ENCODE data around the gene ATP8B4.

The ATP8B4 gene

GRCh38 chr15:50059883-50060282 is 59.1 kb downstream of the ATP8B4 start:
- DNase-seq (ENCODE audit: low read depth), result peak; percentile 40

DNA sequence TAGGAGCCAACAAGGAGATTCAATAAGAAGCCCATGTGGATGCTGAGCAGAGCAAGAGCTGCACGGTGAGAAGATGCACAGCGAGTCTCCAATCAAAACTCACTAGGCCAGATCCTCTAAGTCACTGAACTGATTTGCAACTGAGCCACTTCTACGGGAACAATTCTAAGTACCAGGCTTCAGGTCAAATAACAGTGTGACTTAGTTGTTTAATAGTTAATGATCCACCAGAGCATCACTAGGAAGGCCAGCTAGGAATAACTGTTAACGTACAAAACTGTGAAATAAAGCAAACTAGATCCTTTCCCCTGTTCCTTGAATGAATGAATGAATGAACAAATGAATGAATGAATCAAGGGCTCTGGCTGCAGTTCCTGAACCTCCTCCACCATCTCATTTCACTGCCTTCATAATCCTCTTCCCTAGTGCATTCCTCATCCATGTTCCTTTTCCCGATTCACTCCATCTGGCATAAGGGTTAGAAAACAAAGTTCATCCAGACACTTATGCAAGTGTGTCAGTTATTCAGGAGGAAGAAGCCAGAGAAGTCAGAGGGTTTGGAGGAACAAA is 59.7 kb downstream of the ATP8B4 start:
- DNase-seq (ENCODE audit: low read depth), result no peak

- DNase-seq (ENCODE audit: low read depth), result no peak
Observed at GRCh38 chr15:50057905-50058639, 61.0 kb downstream of the ATP8B4 start.

DNA sequence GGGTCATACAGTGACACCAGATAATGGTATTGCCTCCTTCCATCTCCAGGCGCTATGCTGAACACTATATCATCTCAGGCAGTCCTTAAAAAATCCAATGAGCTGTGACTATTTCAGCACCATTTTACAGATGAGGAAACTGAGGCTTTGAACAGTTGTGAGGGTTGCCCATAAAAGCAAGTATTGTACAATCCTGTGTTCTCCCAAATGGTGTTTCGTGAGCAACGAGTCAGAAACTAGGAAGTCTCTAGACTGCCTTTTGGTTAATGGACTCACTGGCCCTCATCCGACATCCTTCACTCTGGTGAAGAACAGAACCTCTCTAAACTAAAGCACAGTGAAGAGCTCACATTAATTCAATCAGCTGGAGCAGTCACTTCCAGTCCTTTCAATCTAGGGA is 61.8 kb downstream of the ATP8B4 start:
- no peak for DNase-seq (ENCODE audit: low read depth)

DNA sequence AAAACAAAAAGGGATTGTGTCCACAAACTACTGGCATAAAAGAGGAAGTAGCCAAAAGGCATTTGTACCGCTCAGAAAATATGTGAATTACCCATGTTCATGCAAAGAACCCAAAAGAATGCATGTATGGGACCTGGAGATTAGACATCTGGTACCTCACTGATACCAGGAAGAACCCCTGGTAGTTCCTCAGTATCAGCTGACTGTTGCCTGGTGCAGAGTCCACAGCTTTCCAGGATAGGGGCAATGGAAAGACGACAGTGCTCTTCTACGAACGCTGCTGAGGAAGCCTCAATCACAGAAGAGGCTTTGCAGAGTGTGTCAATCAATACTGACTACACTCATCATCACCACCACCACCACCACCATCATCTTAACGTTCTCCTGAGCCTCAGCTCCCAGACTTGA is 63.3 kb downstream of the ATP8B4 start:
- DNase-seq (ENCODE audit: low read depth), result no peak

DNA sequence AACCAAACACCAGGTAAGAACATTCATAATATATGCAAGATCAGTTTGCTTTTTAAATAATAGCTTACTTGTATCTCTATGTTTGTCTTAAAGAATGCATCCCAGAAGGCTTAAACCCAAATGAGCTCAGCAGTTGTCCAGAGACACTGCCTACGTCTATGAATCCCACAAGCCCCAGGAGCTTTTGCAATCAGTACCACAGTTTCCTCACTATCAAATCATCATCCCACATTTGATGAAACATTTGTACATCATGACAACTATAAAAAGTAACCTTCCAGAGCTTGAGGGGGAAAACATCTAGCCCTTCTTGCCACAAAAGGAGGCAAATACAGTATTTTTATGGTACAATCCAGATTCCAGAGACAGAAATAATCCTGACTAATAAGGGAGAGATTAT is 63.7 kb downstream of the ATP8B4 start:
- peak; percentile 96 for DNase-seq (ENCODE audit: low read depth)

- DNase-seq (ENCODE audit: low read depth), result no peak
Observed at GRCh38 chr15:50053055-50053856, 65.8 kb downstream of the ATP8B4 start.

DNA sequence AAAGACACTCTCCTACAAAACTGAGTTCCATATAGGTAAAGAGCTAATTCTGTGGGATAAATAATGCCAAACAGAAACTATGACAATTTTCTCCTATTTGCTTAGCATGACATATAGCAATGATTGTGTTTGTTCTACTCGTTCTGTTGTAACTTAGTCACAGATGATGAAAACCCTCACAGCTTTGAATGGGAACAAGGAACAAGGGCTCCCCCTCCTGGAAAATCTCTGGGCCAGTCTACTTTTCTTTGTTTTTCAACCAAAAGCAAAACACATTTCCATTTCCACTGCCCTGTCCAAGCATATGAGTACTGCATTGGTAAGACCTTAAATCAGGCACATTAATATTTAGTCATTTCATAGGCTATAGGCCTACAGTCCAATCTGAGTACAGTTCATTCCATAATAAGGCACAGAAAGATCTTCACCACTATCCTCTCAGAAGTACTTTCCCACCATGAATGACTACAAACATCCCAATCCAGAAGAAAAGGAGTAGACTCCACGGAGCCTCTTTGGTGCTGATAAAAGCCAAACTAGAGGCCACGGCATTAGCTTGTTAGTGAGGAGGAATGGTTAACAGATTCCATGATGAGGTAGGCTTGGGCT is 67.1 kb downstream of the ATP8B4 start:
- DNase-seq (ENCODE audit: low read depth), result peak; percentile 91

GRCh38 chr15:50050986-50051743 is 67.9 kb downstream of the ATP8B4 start:
- no peak for DNase-seq (ENCODE audit: low read depth)

GRCh38 chr15:50049871-50050270 is 69.2 kb downstream of the ATP8B4 start:
- peak; percentile 41 for DNase-seq (ENCODE audit: low read depth)

DNA sequence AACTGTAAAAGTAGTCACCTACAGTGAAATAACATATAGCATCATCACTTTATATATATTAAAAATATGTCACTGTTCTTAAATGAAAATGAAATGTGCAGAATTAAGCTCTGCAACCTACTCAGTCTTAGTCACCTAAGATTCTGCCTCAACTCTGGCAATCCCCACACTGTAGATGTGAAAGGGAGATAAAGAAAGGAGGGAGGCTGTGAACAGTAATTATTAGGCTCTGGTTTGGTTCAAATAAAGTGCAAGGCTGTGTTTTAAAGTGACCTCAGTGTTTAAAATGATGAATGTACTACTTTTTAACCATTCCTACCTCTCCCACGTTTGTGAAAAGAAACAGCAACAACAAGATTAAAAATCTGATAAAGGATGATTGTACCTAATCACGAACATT is 72.2 kb downstream of the ATP8B4 start:
- DNase-seq (ENCODE audit: low read depth), result no peak

- no peak for DNase-seq (ENCODE audit: low read depth)
Observed at GRCh38 chr15:50046159-50046558, 72.9 kb downstream of the ATP8B4 start.

GRCh38 chr15:50044904-50045303 is 74.1 kb downstream of the ATP8B4 start:
- no peak for DNase-seq (ENCODE audit: low read depth)

GRCh38 chr15:50044406-50044805 is 74.6 kb downstream of the ATP8B4 start:
- DNase-seq (ENCODE audit: low read depth), result no peak

GRCh38 chr15:50042775-50043174 is 76.3 kb downstream of the ATP8B4 start:
- DNase-seq (ENCODE audit: low read depth), result no peak

DNA sequence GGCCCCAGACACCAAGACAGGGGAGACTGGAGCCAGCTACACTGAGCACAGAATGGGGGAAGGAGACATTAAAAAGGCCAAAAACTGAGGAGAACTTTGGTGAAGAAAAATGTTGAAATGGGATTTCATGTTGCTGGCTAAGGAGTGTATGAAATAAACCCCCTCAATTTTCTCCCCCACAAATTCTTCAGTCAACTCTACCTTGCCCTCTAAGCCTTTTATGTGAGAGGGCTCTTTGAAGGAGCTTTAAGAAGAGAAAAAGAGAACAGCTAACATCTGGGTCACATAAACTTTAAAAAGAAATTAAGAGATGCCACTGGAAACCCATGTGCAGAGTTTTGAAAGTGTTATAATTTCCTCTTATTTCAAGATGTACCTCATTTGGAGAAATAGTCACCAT is 88.6 kb downstream of the ATP8B4 start:
- DNase-seq (ENCODE audit: low read depth), result no peak

DNA sequence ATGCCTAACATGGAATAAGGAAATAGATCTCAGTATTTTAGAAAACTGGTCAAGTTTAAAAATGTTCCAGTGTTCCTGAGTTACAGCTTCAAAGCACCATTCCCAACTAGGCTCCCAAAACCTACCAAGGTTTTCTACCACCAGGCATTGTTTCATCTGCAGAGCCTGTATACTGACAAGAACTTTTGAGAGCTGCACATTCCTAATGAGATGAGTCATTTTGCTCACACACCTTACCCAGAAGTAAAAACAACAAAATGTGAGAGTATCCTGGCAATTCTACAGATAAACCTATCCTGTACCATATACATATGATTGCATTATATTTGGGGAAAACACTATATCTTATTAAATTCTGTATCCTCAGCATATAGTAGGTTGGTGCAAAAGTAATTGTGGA is 90.7 kb downstream of the ATP8B4 start:
- DNase-seq (ENCODE audit: low read depth), result no peak

GRCh38 chr15:50024281-50024680 is 94.8 kb downstream of the ATP8B4 start:
- DNase-seq (ENCODE audit: low read depth), result no peak

DNA sequence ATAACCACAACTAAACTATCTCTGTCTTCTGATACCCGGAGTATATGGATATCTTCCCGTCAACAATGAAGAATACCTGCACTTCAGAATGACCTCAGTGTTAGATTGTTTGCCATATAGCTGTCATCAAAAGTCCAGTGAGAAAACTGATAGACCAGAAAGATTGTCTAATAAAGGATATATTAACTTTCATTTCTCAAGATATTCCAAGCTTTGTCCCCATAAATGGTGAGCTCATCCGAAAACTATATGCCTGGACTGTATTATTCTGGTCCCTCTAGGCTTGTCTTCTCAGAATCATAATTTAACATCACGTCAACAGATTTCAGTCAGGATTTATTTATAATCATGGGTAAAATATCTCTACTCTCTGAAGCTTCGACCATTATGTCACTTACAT is 100.5 kb downstream of the ATP8B4 start:
- no peak for DNase-seq (ENCODE audit: low read depth)

DNA sequence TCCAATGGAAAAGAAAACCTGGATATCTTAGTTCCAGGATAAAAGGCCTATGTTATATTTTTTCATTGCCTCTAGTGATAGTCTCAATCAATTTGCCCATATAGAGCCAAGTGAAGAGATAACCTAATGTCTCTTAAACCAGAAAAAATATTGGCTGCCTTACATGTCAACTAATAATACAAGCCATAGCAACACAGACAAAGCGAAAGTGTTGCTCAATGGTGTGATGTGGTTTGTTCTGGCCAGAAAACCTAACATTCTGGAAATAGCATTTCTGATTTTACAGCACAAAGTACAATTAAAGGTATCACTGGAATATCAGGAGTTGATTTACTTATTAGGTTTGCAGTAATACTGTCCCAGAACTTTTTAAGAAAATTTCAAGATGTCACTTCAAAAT is 101.5 kb downstream of the ATP8B4 start:
- DNase-seq (ENCODE audit: low read depth), result peak; percentile 24

GRCh38 chr15:50016951-50017350 is 102.1 kb downstream of the ATP8B4 start:
- DNase-seq (ENCODE audit: low read depth), result no peak

DNA sequence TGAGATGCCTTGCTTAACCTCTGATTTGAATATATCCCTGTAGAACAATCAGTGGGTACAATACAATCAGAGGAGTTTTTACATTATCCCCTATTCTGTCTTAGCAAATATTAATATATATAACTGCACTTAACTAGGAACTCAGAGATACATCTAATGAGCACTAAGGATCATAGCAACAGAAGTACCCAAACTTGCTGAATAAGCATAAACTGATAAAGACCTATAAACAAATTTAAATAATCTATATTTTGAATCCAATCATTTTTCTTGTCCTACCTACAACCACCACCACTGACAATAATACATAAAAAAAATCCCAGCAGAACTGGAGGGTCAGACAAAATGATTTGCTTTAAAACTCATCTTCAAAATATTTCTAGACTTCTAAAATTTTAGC is 106.2 kb downstream of the ATP8B4 start:
- no peak for DNase-seq (ENCODE audit: low read depth)

All from stromal cell of bone marrow (primary cell).